Measurements from ENCODE around the gene MYL7.

MYL7 gene

GRCh38 chr7:44103923-44104859 lies 36.9 kb downstream of the MYL7 start, which contains the start of gene AEBP1:
Gene AEBP1, plus strand, starts transcription at chr7:44104345. Its CDS starts 321 bp downstream, at chr7:44104666.
- H3K4me3 ChIP-seq (ENCODE audit: low read depth, low read length) = peak within 1 kb of the TSS; percentile 75
- DNase-seq (ENCODE audit: low read depth, low spot score) = no peak
- no peak for TF ChIP-seq CTCF (IDR thresholded peaks at IDR 0.05; ENCODE audit: insufficient read depth, low read length, missing control alignments)
- POLR2A ChIA-PET = interaction anchor here (2.0 to 2.6 kb wide), 2 partner anchors 15 to 18 kb away, joined by 8 to 12 read pairs; no protein-coding TSS in a partner anchor
- CTCF ChIA-PET = interaction anchor here (1.8 kb wide), 1 partner anchor 92 kb away, joined by 9 read pairs; no protein-coding TSS in a partner anchor

- DNase-seq (ENCODE audit: low read depth, low spot score) = no peak
- H3K4me3 ChIP-seq (ENCODE audit: low read depth, low read length) = no peak overlapping the region
- ChIA-PET POLR2A (interaction anchor here (2.8 kb wide), 1 partner anchor 15 kb away, joined by 9 read pairs; no protein-coding TSS in a partner anchor), CTCF (no interaction called here)
- no peak for TF ChIP-seq CTCF (IDR thresholded peaks at IDR 0.05; ENCODE audit: insufficient read depth, low read length, missing control alignments)
These were observed 37.6 kb downstream of the MYL7 start for GRCh38 chr7:44103566-44103922.

- CTCF ChIA-PET = interaction anchor here (1.0 kb wide), 1 partner anchor 32 kb away, joined by 3 read pairs; no protein-coding TSS in a partner anchor
- no peak overlapping the region for H3K4me3 ChIP-seq (ENCODE audit: low read depth, low read length)
These were observed 38.1 kb downstream of the MYL7 start for GRCh38 chr7:44102846-44103565.

GRCh38 chr7:44101966-44102845 lies 38.9 kb downstream of the MYL7 start:
- no peak for TF ChIP-seq CTCF (IDR thresholded peaks at IDR 0.05; ENCODE audit: insufficient read depth, low read length, missing control alignments)

More at GRCh38 chr7:44102846-44103565, 38.1 kb downstream of the MYL7 start:
- TF ChIP-seq CTCF (IDR thresholded peaks at IDR 0.05; ENCODE audit: insufficient read depth, low read length, missing control alignments) = no peak
- POLR2A ChIA-PET = interaction anchor here (1.1 to 2.8 kb wide), 2 partner anchors 15 to 22 kb away, joined by 3 to 9 read pairs; no protein-coding TSS in a partner anchor
- DNase-seq (ENCODE audit: low read depth, low spot score) = no peak

DNA sequence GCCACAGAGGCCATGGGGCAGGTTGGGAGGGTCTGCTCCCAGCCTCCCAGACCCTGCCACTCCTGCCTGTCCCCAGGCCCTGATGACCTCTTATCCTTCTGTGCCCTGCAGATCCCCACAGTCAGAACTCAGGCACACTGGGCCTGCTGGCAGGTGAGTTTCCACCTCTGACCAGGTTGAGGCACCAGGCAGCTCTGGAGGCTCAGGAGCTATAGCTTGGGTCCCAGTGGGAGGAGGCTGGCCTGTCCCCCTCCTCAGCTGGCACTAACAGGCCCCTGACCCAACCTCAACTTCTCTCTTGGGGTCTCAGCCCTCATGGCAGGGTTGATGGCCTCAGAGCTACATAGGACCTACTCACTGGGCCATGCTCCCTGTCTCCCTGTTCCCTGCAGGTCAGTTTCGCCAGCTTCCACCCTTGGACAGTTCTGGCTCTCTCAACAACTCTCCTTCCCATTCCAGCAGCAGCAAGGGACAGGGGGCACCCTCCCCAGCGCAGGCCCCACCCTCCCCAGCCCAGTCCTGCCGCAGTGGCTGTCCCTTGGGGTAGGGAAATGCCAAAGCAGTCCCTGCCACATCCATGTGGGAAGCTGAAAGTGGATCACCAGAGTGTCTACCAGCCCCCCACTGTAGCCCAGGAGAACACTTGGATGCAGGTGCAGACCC lies 39.7 kb downstream of the MYL7 start:
- POLR2A ChIA-PET = interaction anchor here (0.9 to 2.8 kb wide), 3 partner anchors 12 to 14 kb away, joined by 3 to 9 read pairs (median 9); no protein-coding TSS in a partner anchor
- no peak for DNase-seq (ENCODE audit: low read depth, low spot score)
- no peak overlapping the region for H3K4me3 ChIP-seq (ENCODE audit: low read depth, low read length)
- no peak for TF ChIP-seq CTCF (IDR thresholded peaks at IDR 0.05; ENCODE audit: insufficient read depth, low read length, missing control alignments)
- CTCF ChIA-PET = interaction anchor here (1.4 to 2.7 kb wide), 3 partner anchors 9 to 23 kb away, joined by 5 to 8 read pairs (median 5); no protein-coding TSS in a partner anchor

More at GRCh38 chr7:44101966-44102845, 38.9 kb downstream of the MYL7 start:
- no peak for DNase-seq (ENCODE audit: low read depth, low spot score)
- ChIA-PET POLR2A (interaction anchor here (0.9 to 2.8 kb wide), 4 partner anchors 13 to 21 kb away, joined by 3 to 9 read pairs (median 6); no protein-coding TSS in a partner anchor), CTCF (interaction anchor here (1.0 to 1.5 kb wide), 3 partner anchors 15 to 31 kb away, joined by 3 to 5 read pairs (median 5); no protein-coding TSS in a partner anchor)
- H3K4me3 ChIP-seq (ENCODE audit: low read depth, low read length) = no peak overlapping the region
